Spleen (tissue), 11 donors: Measurements from ENCODE around the gene MEIS3. TPM values are rescaled to one million over a fixed set of nuclear protein-coding genes. Genes with fewer than 3 reads are reported as not detected.

Source experiments
- DNase-seq: peaks from one replicate; pipeline ENCODE4 v3.0.0-alpha.2; 2020
- H3K27ac ChIP-seq, 8 donors: fragments of 200-600 bp; sonication (generic) in 7 of 8; 1 replicate in 4 of 8; 2 replicates in 4 of 8; pipeline versions ENCODE4 v1.5.0 to v1.8.0; 2016 to 2021; ENCODE audit warnings: inconsistent platforms in 4 of 8, mild to moderate bottlenecking in 4 of 8, moderate library complexity in 1 of 8
- H3K27me3 ChIP-seq, 7 donors: fragments of 200-600 bp; sonication (generic) in 6 of 7; replicated peaks in 1 of 7; 1 replicate in 4 of 7; 2 replicates in 3 of 7; pipeline versions ENCODE4 v1.5.0 to v1.8.0; 2016 to 2021; ENCODE audit warnings: inconsistent platforms in 3 of 7, mild to moderate bottlenecking in 1 of 7
- H3K36me3 ChIP-seq, 6 donors: fragments of 200-600 bp; sonication (generic) in 5 of 6; 1 replicate in 4 of 6; 2 replicates in 2 of 6; pipeline versions ENCODE4 v1.5.0 to v1.8.0; 2016 to 2021; ENCODE audit warnings: inconsistent platforms in 2 of 6
- H3K4me1 ChIP-seq, 6 donors: fragments of 200-600 bp; sonication (generic) in 5 of 6; 1 replicate in 3 of 6; 2 replicates in 3 of 6; pipeline versions ENCODE4 v1.5.0 to v1.8.0; 2016 to 2021; ENCODE audit warnings: inconsistent platforms in 3 of 6
- H3K4me3 ChIP-seq, 8 donors: fragments of 200-600 bp; sonication (generic) in 7 of 8; 1 replicate in 4 of 8; 2 replicates in 4 of 8; pipeline versions ENCODE4 v1.5.0 to v1.8.0; 2016 to 2021; ENCODE audit warnings: inconsistent platforms in 4 of 8, mild to moderate bottlenecking in 4 of 8, moderate library complexity in 2 of 8
- H3K9me3 ChIP-seq, 8 donors: fragments of 200-600 bp; sonication (generic) in 7 of 8; 1 replicate in 4 of 8; 2 replicates in 4 of 8; pipeline versions ENCODE4 v1.5.0 to v1.8.0; 2016 to 2021; ENCODE audit warnings: inconsistent platforms in 4 of 8
- CTCF ChIP-seq, 11 experiments: fragments of 200-600 bp in 7 of 11; fragments of 450-650 bp in 4 of 11; sonication (generic) in 4 of 11; IDR thresholded peaks in 8 of 11; conservative IDR thresholded peaks in 3 of 11; 1 replicate in 7 of 11; 2 replicates in 4 of 11; pipeline versions ENCODE4 v1.4.0 to v1.8.0; 2016 to 2021; ENCODE audit warnings: antibody characterized with exemption in 11 of 11, inconsistent platforms in 4 of 11, mild to moderate bottlenecking in 1 of 11
- POLR2A ChIP-seq, 3 donors: fragments of 450-650 bp; IDR thresholded peaks; one replicate each; pipeline ENCODE4 v1.5.1; 2017; ENCODE audit warnings: antibody characterized with exemption in 3 of 3, mild to moderate bottlenecking in 1 of 3
- POLR2AphosphoS5 ChIP-seq, 3 donors: sonication (generic); formaldehyde crosslinking; IDR thresholded peaks; one replicate each; pipeline ENCODE4 v1.5.1; 2017; ENCODE audit warnings: antibody characterized with exemption in 3 of 3
- WGBS, 5 donors: extraction: QIAGEN DNeasy Blood & Tissue Kit in 3 of 5; methylation state at CpG; one replicate each; pipeline versions ENCODE4 v1.1.5 to v1.1.7; 2013 to 2018; 5-methylcytosine and 5-hydroxymethylcytosine counted together
- intact Hi-C: fragments of 100-400 bp; cut with DNase I; formaldehyde crosslinking; loops from one replicate; pipeline ENCODE4 v1.15.0; 2023; ENCODE audit warnings: low total_unique reads
- polyA plus RNA-seq, 3 donors: library from polyadenylated mRNA; stranded (reverse); fragments of 200-250 nt; gene quantifications; one replicate each; pipeline ENCODE4 v1.2.1, GENCODE V29; 2013
- total RNA-seq, 7 donors: library from RNA; depleted of rRNA in 3 of 7; stranded (reverse); fragments of >200 nt in 3 of 7; fragmentation: NEBNext Ultra II Directional in 4 of 7; extraction: Animal tissue kit (Norgen Biotek cat#: 25700) in 4 of 7; gene quantifications; one replicate each; pipeline versions ENCODE4 v1.1.0 to v1.2.1, GENCODE V29; 2016 to 2021
- donor health status: healthy with polysubstance abuse.
- donor health status: DM: no; HTN: no; CAD: no; lungs with moderate emphysema.
- donor health status: DM: no; HTN: no; CAD: no.
- donor health status: Bipolar disorder and iron deficiency.
- donor health status: healthy.
- donor health status: DM: no; HTN: no; CAD: no.
- donor health status: DM: yes; HTN: yes; CAD: no.

The MEIS3 gene
- total and polyA plus RNA-seq, 10 donors = 4.3 to 10.4 (median 7.1) TPM

- 94 to 100% (median 96%) methylated on average over 5 to 6 of the region's 6 CpGs for WGBS, 5 donors
- Histone ChIP-seq H3K9me3 (no peaks in the 10 kb centered on the region), H3K36me3 (peaks cover 0 to 74% (median 67%) of the 10 kb centered on the region in 6 donors), H3K4me1 (peaks cover 0 to 45% (median 23%) of the 10 kb centered on the region in 6 donors), H3K4me3 (peak overlapping the region in 1 of 8 donors; percentile 53), H3K27ac (peak overlapping the region in 3 of 8 donors; percentile 79 to 88 (median 85)), H3K27me3 (no peaks in the 10 kb centered on the region)
- intact Hi-C loops = no loop called here
- no peak for DNase-seq
- TF ChIP-seq POLR2A (IDR thresholded peaks at IDR 0.05) = no peak
- no peak for TF ChIP-seq CTCF (IDR thresholded peaks at IDR 0.05 in 8 of 11, conservative IDR thresholded peaks at IDR 0.05 in 3 of 11)
- TF ChIP-seq POLR2AphosphoS5 (IDR thresholded peaks at IDR 0.05) = no peak
These were observed 38.8 kb downstream of the MEIS3 start for GRCh38 chr19:47380559-47380958.

GRCh38 chr19:47379381-47379938 lies 39.9 kb downstream of the MEIS3 start:
- Histone ChIP-seq H3K36me3 (peaks cover 0 to 85% (median 78%) of the 10 kb centered on the region in 6 donors), H3K27me3 (no peaks in the 10 kb centered on the region), H3K4me3 (no peak overlapping the region), H3K27ac (peak overlapping the region in 1 of 8 donors; percentile 88), H3K4me1 (peaks cover 0 to 45% (median 23%) of the 10 kb centered on the region in 6 donors), H3K9me3 (no peaks in the 10 kb centered on the region)
- 93 to 97% (median 95%) methylated on average over 17 to 23 of the region's 23 CpGs for WGBS, 5 donors
- intact Hi-C loops = no loop called here
- DNase-seq = no peak
- TF ChIP-seq CTCF (IDR thresholded peaks at IDR 0.05 in 8 of 11, conservative IDR thresholded peaks at IDR 0.05 in 3 of 11) (no peak), POLR2A (IDR thresholded peaks at IDR 0.05) (no peak), POLR2AphosphoS5 (IDR thresholded peaks at IDR 0.05) (peak in 1 of 3 donors; percentile 52)

DNA sequence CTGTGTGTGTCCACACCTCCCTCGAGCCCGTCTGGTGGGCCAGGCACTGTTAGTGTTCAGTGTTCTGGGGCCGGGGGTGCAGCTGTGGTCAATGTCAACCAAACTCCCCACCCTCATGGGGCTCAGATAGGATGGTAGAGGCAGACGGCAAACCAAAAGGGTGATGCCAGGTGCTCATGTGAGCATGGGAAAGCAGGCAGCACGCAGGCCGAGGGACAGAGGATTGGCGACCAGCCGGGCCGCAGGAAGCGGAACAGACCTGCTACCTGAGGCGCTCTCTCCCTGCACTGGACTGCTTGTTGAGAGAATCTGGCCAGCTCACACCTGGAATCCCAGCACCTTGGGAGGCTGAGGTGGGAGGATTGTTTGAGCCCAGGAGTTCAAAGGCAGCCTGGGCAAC lies 41.1 kb downstream of the MEIS3 start:
- intact Hi-C loops = no loop called here
- Histone ChIP-seq H3K4me3 (no peak overlapping the region), H3K36me3 (peaks cover 0 to 97% (median 90%) of the 10 kb centered on the region in 6 donors), H3K9me3 (no peaks in the 10 kb centered on the region), H3K27me3 (no peaks in the 10 kb centered on the region), H3K27ac (no peak overlapping the region), H3K4me1 (peaks cover 0 to 36% (median 20%) of the 10 kb centered on the region in 6 donors)
- DNase-seq = no peak
- TF ChIP-seq CTCF (IDR thresholded peaks at IDR 0.05 in 8 of 11, conservative IDR thresholded peaks at IDR 0.05 in 3 of 11) (no peak), POLR2A (IDR thresholded peaks at IDR 0.05) (no peak), POLR2AphosphoS5 (IDR thresholded peaks at IDR 0.05) (no peak)
- WGBS, 5 donors = 88 to 95% (median 93%) methylated on average over 9 to 11 of the region's 11 CpGs

- 82 to 95% (median 88%) methylated on average over 9 to 12 of the region's 12 CpGs for WGBS, 5 donors
- Histone ChIP-seq H3K4me3 (no peak overlapping the region), H3K4me1 (peaks cover 0 to 31% (median 17%) of the 10 kb centered on the region in 6 donors), H3K27ac (no peak overlapping the region), H3K9me3 (no peaks in the 10 kb centered on the region), H3K36me3 (peaks cover 0 to 100% (median 94%) of the 10 kb centered on the region in 6 donors), H3K27me3 (no peaks in the 10 kb centered on the region)
- no peak for DNase-seq
- TF ChIP-seq CTCF (IDR thresholded peaks at IDR 0.05 in 8 of 11, conservative IDR thresholded peaks at IDR 0.05 in 3 of 11) = no peak
- TF ChIP-seq POLR2A (IDR thresholded peaks at IDR 0.05) = no peak
- no peak for TF ChIP-seq POLR2AphosphoS5 (IDR thresholded peaks at IDR 0.05)
- intact Hi-C loops = no loop called here
These were observed 41.5 kb downstream of the MEIS3 start for GRCh38 chr19:47377801-47378200.
